Ascending aorta (tissue), 2 donors: ENCODE data around the gene PHC3. TPM values are rescaled to one million over a fixed set of nuclear protein-coding genes. Genes with fewer than 3 reads are reported as not detected.

Source experiments
- DNase-seq, 2 donors: peaks; one replicate each; pipeline ENCODE4 v3.0.0-alpha.2; 2019; ENCODE audit warnings: low spot score in 2 of 2
- H3K27ac ChIP-seq, 2 donors: fragments of 200-600 bp; sonication (generic); one replicate each; pipeline ENCODE4 v1.5.1; 2016 to 2017; ENCODE audit warnings: mild to moderate bottlenecking in 1 of 2
- H3K27me3 ChIP-seq: fragments of 200-600 bp; sonication (generic); one replicate; pipeline ENCODE4 v1.5.1; 2017
- H3K36me3 ChIP-seq, 2 donors: fragments of 200-600 bp; sonication (generic); one replicate each; pipeline ENCODE4 v1.5.1; 2016
- H3K4me1 ChIP-seq, 2 donors: fragments of 200-600 bp; sonication (generic); one replicate each; pipeline ENCODE4 v1.5.1; 2016 to 2017; ENCODE audit warnings: mild to moderate bottlenecking in 1 of 2
- H3K4me3 ChIP-seq, 2 donors: fragments of 200-600 bp; sonication (generic); one replicate each; pipeline ENCODE4 v1.5.1; 2016 to 2017; ENCODE audit warnings: mild to moderate bottlenecking in 1 of 2
- H3K9me3 ChIP-seq, 2 donors: fragments of 200-600 bp; sonication (generic); one replicate each; pipeline ENCODE4 v1.5.1; 2016
- intact Hi-C: fragments of 100-400 bp; cut with DNase I; formaldehyde crosslinking; loops from one replicate; pipeline ENCODE4 v1.15.1; 2023
- total RNA-seq: library from RNA; depleted of rRNA; stranded (reverse); fragments of >200 nt; gene quantifications from one replicate; pipeline ENCODE4 v1.1.0, GENCODE V29; 2016
- TF ChIP-seq, protein P1 (sequence below), 3 experiments: fragments of 200-600 bp in 2 of 3; fragments of 450-650 bp in 1 of 3; sonication (generic) in 2 of 3; IDR thresholded peaks; one replicate each; pipeline ENCODE4 v1.5.1; 2016 to 2019; ENCODE audit warnings: antibody characterized with exemption in 3 of 3, mild to moderate bottlenecking in 1 of 3, moderate library complexity in 1 of 3

PHC3 gene
- total RNA-seq, 1 donor from 2014 or later: 43.3 TPM

DNA sequence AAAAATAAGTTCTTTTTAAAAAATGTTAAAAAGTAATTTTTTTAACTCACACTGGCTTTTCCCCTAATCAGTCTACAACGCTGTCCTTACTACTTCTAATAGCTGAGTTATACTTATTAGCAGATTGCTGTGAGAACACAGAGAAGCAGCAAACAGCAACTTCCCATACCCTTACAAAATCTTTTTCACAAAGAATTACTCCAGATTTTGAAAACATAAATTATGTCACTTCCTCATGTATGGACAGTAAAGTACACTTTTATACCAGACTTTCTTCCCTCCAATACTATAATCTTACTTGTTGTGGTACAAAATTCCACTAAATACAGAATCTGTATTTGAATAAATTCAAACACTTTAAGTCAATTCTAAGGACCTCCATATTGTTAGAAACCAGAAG, 2.1 kb downstream of the PHC3 start:
- Histone ChIP-seq H3K4me3 (peak overlapping the region; percentile 80 to 85), H3K36me3 (peaks cover 34 to 40% of the 10 kb centered on the region in 2 donors), H3K9me3 (no peaks in the 10 kb centered on the region), H3K4me1 (peaks cover 0 to 15% of the 10 kb centered on the region in 2 donors), H3K27me3 (no peaks in the 10 kb centered on the region), H3K27ac (peak overlapping the region in 1 of 2 donors; percentile 9)
- intact Hi-C loops: no loop called here
- DNase-seq: no peak
- TF ChIP-seq, protein P1, sequence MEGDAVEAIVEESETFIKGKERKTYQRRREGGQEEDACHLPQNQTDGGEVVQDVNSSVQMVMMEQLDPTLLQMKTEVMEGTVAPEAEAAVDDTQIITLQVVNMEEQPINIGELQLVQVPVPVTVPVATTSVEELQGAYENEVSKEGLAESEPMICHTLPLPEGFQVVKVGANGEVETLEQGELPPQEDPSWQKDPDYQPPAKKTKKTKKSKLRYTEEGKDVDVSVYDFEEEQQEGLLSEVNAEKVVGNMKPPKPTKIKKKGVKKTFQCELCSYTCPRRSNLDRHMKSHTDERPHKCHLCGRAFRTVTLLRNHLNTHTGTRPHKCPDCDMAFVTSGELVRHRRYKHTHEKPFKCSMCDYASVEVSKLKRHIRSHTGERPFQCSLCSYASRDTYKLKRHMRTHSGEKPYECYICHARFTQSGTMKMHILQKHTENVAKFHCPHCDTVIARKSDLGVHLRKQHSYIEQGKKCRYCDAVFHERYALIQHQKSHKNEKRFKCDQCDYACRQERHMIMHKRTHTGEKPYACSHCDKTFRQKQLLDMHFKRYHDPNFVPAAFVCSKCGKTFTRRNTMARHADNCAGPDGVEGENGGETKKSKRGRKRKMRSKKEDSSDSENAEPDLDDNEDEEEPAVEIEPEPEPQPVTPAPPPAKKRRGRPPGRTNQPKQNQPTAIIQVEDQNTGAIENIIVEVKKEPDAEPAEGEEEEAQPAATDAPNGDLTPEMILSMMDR (IDR thresholded peaks at IDR 0.05): no peak

DNA sequence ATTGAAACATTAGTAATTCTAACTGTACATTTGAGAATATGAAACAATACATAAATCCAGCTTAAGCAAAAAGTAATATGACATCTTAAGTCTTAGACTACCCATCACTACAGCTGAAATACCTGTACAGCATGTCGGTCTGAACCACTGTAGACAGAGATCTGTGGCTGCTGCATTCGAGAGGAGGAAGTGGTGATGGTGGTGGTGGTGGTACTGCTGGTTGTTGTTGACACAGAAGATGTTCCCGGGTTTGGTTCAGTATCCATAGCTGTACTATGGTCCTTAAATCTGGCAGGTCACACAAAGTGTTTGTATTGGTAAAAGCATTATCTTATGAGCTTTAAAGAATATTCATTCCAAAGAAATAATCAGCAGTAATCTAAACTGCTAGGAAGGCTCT, 2.9 kb downstream of the PHC3 start:
- intact Hi-C loops: no loop called here
- Histone ChIP-seq H3K4me3 (no peak overlapping the region), H3K27ac (no peak overlapping the region), H3K36me3 (peaks cover 41 to 45% of the 10 kb centered on the region in 2 donors), H3K27me3 (no peaks in the 10 kb centered on the region), H3K9me3 (no peaks in the 10 kb centered on the region), H3K4me1 (peaks cover 0 to 19% of the 10 kb centered on the region in 2 donors)
- DNase-seq: no peak
- TF ChIP-seq, protein P1 (IDR thresholded peaks at IDR 0.05): no peak

DNA sequence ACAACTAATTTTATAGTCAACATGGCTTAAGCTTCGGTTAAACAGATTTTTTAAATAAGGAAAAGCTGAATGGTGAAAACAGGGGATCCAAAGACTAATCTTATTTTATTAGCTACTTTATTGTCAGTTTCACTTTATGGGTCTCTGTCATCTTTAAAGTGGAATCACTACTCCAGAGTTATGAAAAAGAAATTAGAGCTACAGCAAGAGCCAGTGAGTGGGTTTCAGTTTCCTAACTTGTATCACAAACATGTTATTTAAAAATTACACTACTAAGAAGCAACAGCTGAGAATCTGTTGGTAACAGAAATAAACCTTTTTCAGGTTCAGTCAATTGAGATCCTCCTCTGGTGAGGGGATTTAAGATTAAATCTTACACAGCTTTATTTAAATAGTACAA, 10.0 kb downstream of the PHC3 start:
- H3K27ac ChIP-seq: no peak overlapping the region
- peaks cover 70 to 84% of the 10 kb centered on the region in 2 donors for H3K36me3 ChIP-seq
- TF ChIP-seq, protein P1 (IDR thresholded peaks at IDR 0.05): no peak
- intact Hi-C loops: no loop called here
- no peaks in the 10 kb centered on the region for H3K27me3 ChIP-seq
- H3K4me1 ChIP-seq: peaks cover 0 to 5% of the 10 kb centered on the region in 2 donors
- DNase-seq: no peak
- no peak overlapping the region for H3K4me3 ChIP-seq
- no peaks in the 10 kb centered on the region for H3K9me3 ChIP-seq

- no peaks in the 10 kb centered on the region for H3K9me3 ChIP-seq
- no peak overlapping the region for H3K4me3 ChIP-seq
- H3K27me3 ChIP-seq: no peaks in the 10 kb centered on the region
- intact Hi-C loops: no loop called here
- TF ChIP-seq, protein P1 (IDR thresholded peaks at IDR 0.05): no peak
- no peak for DNase-seq
- peaks cover 47 to 52% of the 10 kb centered on the region in 2 donors for H3K36me3 ChIP-seq
- H3K4me1 ChIP-seq: peaks cover 0 to 5% of the 10 kb centered on the region in 2 donors
- H3K27ac ChIP-seq: no peak overlapping the region
These were observed 16.8 kb downstream of the PHC3 start for GRCh38 chr3:170164717-170165116.

DNA sequence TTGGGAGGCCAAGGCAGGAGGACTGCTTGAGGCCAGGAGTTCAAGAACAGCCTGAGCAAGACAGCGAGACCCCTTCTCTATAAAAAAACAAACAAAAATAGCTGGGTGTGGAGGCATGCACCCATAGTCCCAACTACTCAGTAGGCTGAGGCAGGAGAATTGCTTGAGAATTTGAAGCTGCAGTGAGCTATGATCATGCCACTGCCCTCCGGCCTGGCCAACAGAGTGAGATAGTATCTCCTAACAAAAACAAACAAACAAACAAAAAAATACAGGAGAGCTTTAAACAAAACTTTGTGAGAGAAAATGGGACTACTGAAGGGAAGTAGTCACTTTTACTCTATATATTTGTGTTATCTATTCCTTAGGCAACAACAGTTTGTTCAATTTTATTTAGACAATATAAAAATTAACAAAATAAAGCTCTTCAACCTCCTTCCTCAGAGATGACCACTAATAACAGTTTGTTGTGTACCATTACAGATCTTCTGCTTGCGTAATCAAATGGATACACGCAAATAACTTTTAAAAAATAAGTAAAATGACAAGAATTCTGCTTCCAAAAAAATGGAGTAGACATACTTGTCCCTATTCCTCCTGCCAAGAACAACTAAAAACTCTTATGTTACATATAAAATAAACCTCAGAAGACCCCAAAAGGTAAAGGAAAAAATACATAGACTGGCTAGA, 17.4 kb downstream of the PHC3 start:
- Histone ChIP-seq H3K36me3 (peaks cover 47% of the 10 kb centered on the region in 2 donors), H3K27me3 (no peaks in the 10 kb centered on the region), H3K9me3 (no peaks in the 10 kb centered on the region), H3K4me3 (no peak overlapping the region), H3K27ac (no peak overlapping the region), H3K4me1 (peaks cover 0 to 5% of the 10 kb centered on the region in 2 donors)
- DNase-seq: no peak
- intact Hi-C loops: no loop called here
- TF ChIP-seq, protein P1 (IDR thresholded peaks at IDR 0.05): no peak
